Measurements from ENCODE around the gene NEK1.
"Not testable (repeated sequence)": the region's sequence is repeated elsewhere in the genome, so short reads cannot be mapped to it uniquely, and the experiment has no call there.

Gene NEK1

GRCh38 chr4:169499907-169500306, 112.5 kb downstream of the NEK1 start:
- not testable (repeated sequence) for DNase-seq (ENCODE audit: low read depth)

GRCh38 chr4:169494234-169494633, 118.1 kb downstream of the NEK1 start:
- not testable (repeated sequence) for DNase-seq (ENCODE audit: low read depth)

GRCh38 chr4:169493164-169493524, 119.2 kb downstream of the NEK1 start:
- no peak for DNase-seq (ENCODE audit: low read depth)

GRCh38 chr4:169492436-169493163, 119.8 kb downstream of the NEK1 start:
- DNase-seq (ENCODE audit: low read depth), result no peak

GRCh38 chr4:169491211-169491610, 121.2 kb downstream of the NEK1 start:
- DNase-seq (ENCODE audit: low read depth), result no peak

GRCh38 chr4:169489306-169489705, 123.1 kb downstream of the NEK1 start:
- DNase-seq (ENCODE audit: low read depth), result no peak

- no peak for DNase-seq (ENCODE audit: low read depth)
Observed at GRCh38 chr4:169485791-169486742, 126.3 kb downstream of the NEK1 start.

GRCh38 chr4:169485086-169485485, 127.3 kb downstream of the NEK1 start:
- no peak for DNase-seq (ENCODE audit: low read depth)

GRCh38 chr4:169484485-169484884, 127.9 kb downstream of the NEK1 start:
- no peak for DNase-seq (ENCODE audit: low read depth)

GRCh38 chr4:169464080-169464479, 148.3 kb downstream of the NEK1 start:
- no peak for DNase-seq (ENCODE audit: low read depth)

GRCh38 chr4:169460081-169460480, 152.3 kb downstream of the NEK1 start:
- DNase-seq (ENCODE audit: low read depth), result no peak

GRCh38 chr4:169458575-169458974, 153.8 kb downstream of the NEK1 start:
- DNase-seq (ENCODE audit: low read depth), result no peak

GRCh38 chr4:169452644-169453043, 159.7 kb downstream of the NEK1 start:
- DNase-seq (ENCODE audit: low read depth), result not testable (repeated sequence)

- not testable (repeated sequence) for DNase-seq (ENCODE audit: low read depth)
Observed at GRCh38 chr4:169448935-169449334, 163.4 kb downstream of the NEK1 start.

GRCh38 chr4:169446824-169447223, 165.6 kb downstream of the NEK1 start:
- DNase-seq (ENCODE audit: low read depth), result no peak

- no peak for DNase-seq (ENCODE audit: low read depth)
Observed at GRCh38 chr4:169443748-169444147, 168.6 kb downstream of the NEK1 start.

GRCh38 chr4:169440446-169440845, 171.9 kb downstream of the NEK1 start:
- no peak for DNase-seq (ENCODE audit: low read depth)

GRCh38 chr4:169439244-169439643, 173.1 kb downstream of the NEK1 start:
- DNase-seq (ENCODE audit: low read depth), result no peak

GRCh38 chr4:169438057-169438480, 174.3 kb downstream of the NEK1 start:
- DNase-seq (ENCODE audit: low read depth), result no peak

- DNase-seq (ENCODE audit: low read depth), result no peak
Observed at GRCh38 chr4:169437299-169438047, 174.9 kb downstream of the NEK1 start.

GRCh38 chr4:169436734-169437133, 175.6 kb downstream of the NEK1 start:
- no peak for DNase-seq (ENCODE audit: low read depth)

GRCh38 chr4:169428376-169428775, 184.0 kb downstream of the NEK1 start:
- no peak for DNase-seq (ENCODE audit: low read depth)

Data from activated gamma-delta T cell treated with anti-CD3 and anti-CD28 coated beads, Interleukin-2, amount 50 U/mL, for 16 hours (primary cell).